ENCODE data around the gene LCN2.

The LCN2 gene

GRCh38 chr9:128185979-128186965 is 37.0 kb downstream of the LCN2 start:
- Histone ChIP-seq H3K4me3 (ENCODE audit: insufficient read depth, low read length, poor library complexity, severe bottlenecking) (no peak overlapping the region), H3K27ac (ENCODE audit: low read depth, low read length) (no peak overlapping the region), H3K36me3 (ENCODE audit: low read length) (no peaks in the 10 kb centered on the region), H3F3A (ENCODE audit: insufficient read depth) (no peaks in the 10 kb centered on the region), H3K9me2 (replicated peaks; ENCODE audit: insufficient read depth, low read length) (no peaks in the 10 kb centered on the region), H2AFZ (ENCODE audit: low read depth, low read length, severe bottlenecking) (no peak overlapping the region), H3K27me3 (ENCODE audit: low read length) (no peaks in the 10 kb centered on the region), H4K20me1 (ENCODE audit: low read depth, low read length) (no peaks in the 10 kb centered on the region), H3K4me2 (ENCODE audit: low read depth, low read length, poor library complexity, severe bottlenecking) (no peak overlapping the region), H3K9ac (ENCODE audit: low read length) (no peak overlapping the region), H3K79me2 (ENCODE audit: insufficient read depth, low read length) (no peaks in the 10 kb centered on the region), H3K9me3 (ENCODE audit: insufficient read depth, low read length) (no peaks in the 10 kb centered on the region)
- no peak for TF ChIP-seq EZH2phosphoT487 (conservative IDR thresholded peaks at IDR 0.05; ENCODE audit: low read length)
- TF ChIP-seq, protein P1, sequence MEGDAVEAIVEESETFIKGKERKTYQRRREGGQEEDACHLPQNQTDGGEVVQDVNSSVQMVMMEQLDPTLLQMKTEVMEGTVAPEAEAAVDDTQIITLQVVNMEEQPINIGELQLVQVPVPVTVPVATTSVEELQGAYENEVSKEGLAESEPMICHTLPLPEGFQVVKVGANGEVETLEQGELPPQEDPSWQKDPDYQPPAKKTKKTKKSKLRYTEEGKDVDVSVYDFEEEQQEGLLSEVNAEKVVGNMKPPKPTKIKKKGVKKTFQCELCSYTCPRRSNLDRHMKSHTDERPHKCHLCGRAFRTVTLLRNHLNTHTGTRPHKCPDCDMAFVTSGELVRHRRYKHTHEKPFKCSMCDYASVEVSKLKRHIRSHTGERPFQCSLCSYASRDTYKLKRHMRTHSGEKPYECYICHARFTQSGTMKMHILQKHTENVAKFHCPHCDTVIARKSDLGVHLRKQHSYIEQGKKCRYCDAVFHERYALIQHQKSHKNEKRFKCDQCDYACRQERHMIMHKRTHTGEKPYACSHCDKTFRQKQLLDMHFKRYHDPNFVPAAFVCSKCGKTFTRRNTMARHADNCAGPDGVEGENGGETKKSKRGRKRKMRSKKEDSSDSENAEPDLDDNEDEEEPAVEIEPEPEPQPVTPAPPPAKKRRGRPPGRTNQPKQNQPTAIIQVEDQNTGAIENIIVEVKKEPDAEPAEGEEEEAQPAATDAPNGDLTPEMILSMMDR (IDR thresholded peaks at IDR 0.05; ENCODE audit: insufficient read depth, low read length, poor library complexity, severe bottlenecking), result no peak

DNA sequence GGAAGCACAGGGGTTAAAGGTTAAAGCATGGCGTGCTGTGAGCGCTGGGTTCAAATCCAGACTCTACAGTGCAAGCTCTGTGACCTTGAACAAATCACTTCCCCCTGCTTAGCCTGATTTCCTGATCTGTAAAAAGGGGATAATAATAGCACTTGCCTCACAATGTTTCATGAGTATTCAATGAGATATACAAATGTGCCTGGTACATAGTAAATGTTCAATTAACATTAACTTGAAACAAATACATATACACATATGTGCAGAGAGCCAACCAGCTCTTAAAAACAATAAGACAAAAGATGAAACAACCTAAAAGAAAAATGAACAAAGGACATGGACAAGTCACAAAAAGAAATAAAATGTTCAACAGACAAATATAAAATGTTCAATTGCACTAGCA is 38.1 kb downstream of the LCN2 start:
- Histone ChIP-seq H3K9ac (ENCODE audit: low read length) (no peak overlapping the region), H3K9me2 (replicated peaks; ENCODE audit: insufficient read depth, low read length) (no peaks in the 10 kb centered on the region), H4K20me1 (ENCODE audit: low read depth, low read length) (no peaks in the 10 kb centered on the region), H3K4me3 (ENCODE audit: insufficient read depth, low read length, poor library complexity, severe bottlenecking) (no peak overlapping the region), H3K27me3 (ENCODE audit: low read length) (no peaks in the 10 kb centered on the region), H3K9me3 (ENCODE audit: insufficient read depth, low read length) (no peaks in the 10 kb centered on the region), H3K4me2 (ENCODE audit: low read depth, low read length, poor library complexity, severe bottlenecking) (no peak overlapping the region), H3F3A (ENCODE audit: insufficient read depth) (no peaks in the 10 kb centered on the region), H3K36me3 (ENCODE audit: low read length) (no peaks in the 10 kb centered on the region), H3K27ac (ENCODE audit: low read depth, low read length) (no peak overlapping the region), H2AFZ (ENCODE audit: low read depth, low read length, severe bottlenecking) (no peak overlapping the region), H3K79me2 (ENCODE audit: insufficient read depth, low read length) (no peaks in the 10 kb centered on the region)
- TF ChIP-seq, protein P1 (IDR thresholded peaks at IDR 0.05; ENCODE audit: insufficient read depth, low read length, poor library complexity, severe bottlenecking), result no peak
- no peak for TF ChIP-seq EZH2phosphoT487 (conservative IDR thresholded peaks at IDR 0.05; ENCODE audit: low read length)

DNA sequence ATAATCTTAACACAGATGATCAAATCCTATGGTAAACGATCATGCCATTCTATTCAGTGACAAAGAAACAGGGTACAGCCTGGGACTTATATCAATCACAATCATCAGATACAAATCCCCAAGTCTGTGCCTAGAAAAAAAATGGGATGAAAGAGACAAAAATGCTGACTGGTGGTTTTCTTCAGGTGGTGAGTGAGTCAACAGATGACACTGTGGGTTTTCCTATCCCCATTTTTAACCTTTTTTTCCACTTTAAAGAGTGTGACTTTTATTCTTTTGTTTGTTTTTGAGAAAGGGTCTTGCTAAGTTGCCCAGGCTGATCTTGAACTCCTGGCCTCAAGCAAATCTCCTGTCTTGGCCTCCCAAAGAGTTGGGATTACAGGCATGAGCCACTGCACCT is 39.0 kb downstream of the LCN2 start:
- Histone ChIP-seq H3F3A (ENCODE audit: insufficient read depth) (no peaks in the 10 kb centered on the region), H3K27me3 (ENCODE audit: low read length) (no peaks in the 10 kb centered on the region), H3K9me2 (replicated peaks; ENCODE audit: insufficient read depth, low read length) (no peaks in the 10 kb centered on the region), H3K79me2 (ENCODE audit: insufficient read depth, low read length) (no peaks in the 10 kb centered on the region), H3K9me3 (ENCODE audit: insufficient read depth, low read length) (no peaks in the 10 kb centered on the region), H3K4me3 (ENCODE audit: insufficient read depth, low read length, poor library complexity, severe bottlenecking) (no peak overlapping the region), H3K4me2 (ENCODE audit: low read depth, low read length, poor library complexity, severe bottlenecking) (no peak overlapping the region), H2AFZ (ENCODE audit: low read depth, low read length, severe bottlenecking) (no peak overlapping the region), H3K9ac (ENCODE audit: low read length) (no peak overlapping the region), H3K27ac (ENCODE audit: low read depth, low read length) (no peak overlapping the region), H4K20me1 (ENCODE audit: low read depth, low read length) (no peaks in the 10 kb centered on the region), H3K36me3 (ENCODE audit: low read length) (no peaks in the 10 kb centered on the region)
- no peak for TF ChIP-seq EZH2phosphoT487 (conservative IDR thresholded peaks at IDR 0.05; ENCODE audit: low read length)
- TF ChIP-seq, protein P1 (IDR thresholded peaks at IDR 0.05; ENCODE audit: insufficient read depth, low read length, poor library complexity, severe bottlenecking), result no peak
